H9 (cell line): ENCODE measurements around the gene FAF1. TPM values are rescaled to one million over a fixed set of nuclear protein-coding genes. Genes with fewer than 3 reads are reported as not detected.

Experiments used
- DNase-seq: peaks from one replicate; pipeline ENCODE4 v3.0.0-alpha.2; 2017
- H2AFZ ChIP-seq: one replicate; pipeline ENCODE4 v1.6.1; 2013; ENCODE audit warnings: mild to moderate bottlenecking, low read length, control low read depth, moderate library complexity
- H2AK5ac ChIP-seq: 2 replicates; pipeline ENCODE4 v1.6.1; 2013; ENCODE audit warnings: low read length, control low read depth, mixed read lengths; ENCODE audit not compliant: insufficient read length
- H2BK120ac ChIP-seq: one replicate; pipeline ENCODE4 v1.6.1; 2013; ENCODE audit warnings: low read depth, mild to moderate bottlenecking, low read length, control low read depth, inconsistent platforms; ENCODE audit not compliant: poor library complexity, severe bottlenecking
- H2BK12ac ChIP-seq: 2 replicates; pipeline ENCODE4 v1.6.1; 2013; ENCODE audit warnings: low read length, control low read depth, mixed read lengths, low read depth; ENCODE audit not compliant: insufficient read length
- H2BK15ac ChIP-seq: 2 replicates; pipeline ENCODE4 v1.6.1; 2013; ENCODE audit warnings: low read depth, low read length, control low read depth
- H2BK20ac ChIP-seq: one replicate; pipeline ENCODE4 v1.6.1; 2013; ENCODE audit warnings: low read depth, mild to moderate bottlenecking, low read length, control low read depth, inconsistent platforms; ENCODE audit not compliant: poor library complexity, severe bottlenecking
- H2BK5ac ChIP-seq: 2 replicates; pipeline ENCODE4 v1.6.1; 2013; ENCODE audit warnings: low read length, control low read depth, mixed read lengths; ENCODE audit not compliant: insufficient read length
- H3K14ac ChIP-seq: 2 replicates; pipeline ENCODE4 v1.6.1; 2013; ENCODE audit warnings: low read length, control low read depth; ENCODE audit not compliant: insufficient read depth
- H3K18ac ChIP-seq: 2 replicates; pipeline ENCODE4 v1.6.1; 2013; ENCODE audit warnings: low read depth, mild to moderate bottlenecking, mixed read lengths, low read length, control low read depth; ENCODE audit not compliant: insufficient read length
- H3K23ac ChIP-seq: 2 replicates; pipeline ENCODE4 v1.6.1; 2013; ENCODE audit warnings: low read length, control low read depth, mixed read lengths, low read depth; ENCODE audit not compliant: insufficient read length
- H3K23me2 ChIP-seq: 2 replicates; pipeline ENCODE4 v1.6.1; 2013; ENCODE audit warnings: low read depth, mild to moderate bottlenecking, mixed read lengths, low read length, control low read depth; ENCODE audit not compliant: insufficient read length, poor library complexity, severe bottlenecking
- H3K27ac ChIP-seq: 2 replicates; pipeline ENCODE4 v1.5.1; 2013; ENCODE audit warnings: low read length, control low read depth, mixed read lengths, low read depth; ENCODE audit not compliant: insufficient read length
- H3K27me3 ChIP-seq: 2 replicates; pipeline ENCODE4 v1.6.1; 2013; ENCODE audit warnings: low read length, control low read depth, inconsistent platforms; ENCODE audit not compliant: insufficient read depth
- H3K4ac ChIP-seq: 2 replicates; pipeline ENCODE4 v1.6.1; 2013; ENCODE audit warnings: low read depth, mild to moderate bottlenecking, control low read depth, inconsistent platforms, low read length, moderate library complexity
- H3K4me1 ChIP-seq: 2 replicates; pipeline ENCODE4 v1.6.1; 2013; ENCODE audit warnings: low read length, control low read depth, inconsistent platforms; ENCODE audit not compliant: insufficient read depth
- H3K4me2 ChIP-seq: 2 replicates; pipeline ENCODE4 v1.6.1; 2013; ENCODE audit warnings: low read length, control low read depth, mixed read lengths; ENCODE audit not compliant: insufficient read length, insufficient read depth
- H3K56ac ChIP-seq: 2 replicates; pipeline ENCODE4 v1.6.1; 2013; ENCODE audit warnings: low read depth, mild to moderate bottlenecking, mixed read lengths, low read length, control low read depth; ENCODE audit not compliant: insufficient read length
- H3K79me1 ChIP-seq: 2 replicates; pipeline ENCODE4 v1.6.1; 2013; ENCODE audit warnings: low read depth, mild to moderate bottlenecking, moderate library complexity, low read length, control low read depth, inconsistent platforms; ENCODE audit not compliant: insufficient read depth, poor library complexity, severe bottlenecking
- H3K79me2 ChIP-seq: 2 replicates; pipeline ENCODE4 v1.6.1; 2013; ENCODE audit warnings: low read length, control low read depth, inconsistent platforms; ENCODE audit not compliant: insufficient read depth
- H3K9ac ChIP-seq: 2 replicates; pipeline ENCODE4 v1.6.1; 2013; ENCODE audit warnings: low read length, control low read depth, mixed read lengths; ENCODE audit not compliant: insufficient read length; ENCODE audit errors: extremely low read depth
- H3K9me3 ChIP-seq: one replicate; pipeline ENCODE4 v1.6.1; 2013; ENCODE audit warnings: low read depth, low read length, inconsistent platforms; ENCODE audit not compliant: control insufficient read depth
- H3T11ph ChIP-seq: one replicate; pipeline ENCODE4 v1.6.1; 2013; ENCODE audit warnings: mild to moderate bottlenecking, low read length, control low read depth, inconsistent platforms
- H4K20me1 ChIP-seq: one replicate; pipeline ENCODE4 v1.6.1; 2013; ENCODE audit not compliant: control insufficient read depth, insufficient read length, insufficient read depth
- H4K5ac ChIP-seq: 2 replicates; pipeline ENCODE4 v1.6.1; 2013; ENCODE audit warnings: low read depth, mild to moderate bottlenecking, mixed read lengths, low read length, control low read depth; ENCODE audit not compliant: insufficient read length
- H4K8ac ChIP-seq: replicated peaks from 2 replicates; pipeline ENCODE4 v1.6.1; 2013; ENCODE audit warnings: low read length, control low read depth, mixed read lengths, low read depth; ENCODE audit not compliant: insufficient read length
- H4K91ac ChIP-seq: 2 replicates; pipeline ENCODE4 v1.6.1; 2013; ENCODE audit warnings: low read depth, mild to moderate bottlenecking, moderate library complexity, mixed read lengths, low read length, control low read depth; ENCODE audit not compliant: insufficient read length
- H3K27ac Mint-ChIP-seq, 3 experiments: 2 replicates in 2 of 3; 3 replicates in 1 of 3; pipeline ENCODE4 v1.8.0; 2020 to 2021; ENCODE audit warnings: mixed read lengths in 3 of 3, mild to moderate bottlenecking in 1 of 3, moderate library complexity in 1 of 3
- H3K27me3 Mint-ChIP-seq: 2 replicates; pipeline ENCODE4 v1.8.0; 2021; ENCODE audit warnings: low read depth, mild to moderate bottlenecking, moderate library complexity, mixed read lengths
- H3K36me3 Mint-ChIP-seq, 3 experiments: 2 replicates in 2 of 3; 3 replicates in 1 of 3; pipeline ENCODE4 v1.8.0; 2020 to 2021; ENCODE audit warnings: low read depth in 3 of 3, mixed read lengths in 3 of 3; ENCODE audit not compliant: insufficient read depth in 1 of 3
- H3K4me1 Mint-ChIP-seq, 2 experiments: 2 replicates each; pipeline ENCODE4 v1.8.0; 2020; ENCODE audit warnings: mixed read lengths in 2 of 2
- H3K4me3 Mint-ChIP-seq, 2 experiments: 2 replicates in 1 of 2; 3 replicates in 1 of 2; pipeline ENCODE4 v1.8.0; 2020 to 2021; ENCODE audit warnings: mild to moderate bottlenecking in 2 of 2, mixed read lengths in 2 of 2, moderate library complexity in 1 of 2
- H3K9me3 Mint-ChIP-seq, 2 experiments: 2 replicates in 1 of 2; 3 replicates in 1 of 2; pipeline ENCODE4 v1.8.0; 2020; ENCODE audit warnings: mild to moderate bottlenecking in 2 of 2, mixed read lengths in 2 of 2, moderate library complexity in 1 of 2
- WGBS: extraction: QIAGEN DNeasy Blood & Tissue Kit; methylation state at CpG from one replicate; pipeline ENCODE4 v1.1.7; 2013; ENCODE audit warnings: missing lambda C conversion rate, low lambda C conversion rate, mixed read lengths; ENCODE audit not compliant: insufficient read length; ENCODE audit errors: extremely low coverage; 5-methylcytosine and 5-hydroxymethylcytosine counted together
- total RNA-seq: library from RNA; stranded (reverse); gene quantifications from 2 replicates; pipeline ENCODE4 v1.2.1, GENCODE V29; 2021
- TF ChIP-seq, protein P1 (sequence below): fragments of 200-600 bp; sonication (generic); conservative IDR thresholded peaks from 3 replicates; pipeline ENCODE4 v1.8.0; 2021; ENCODE audit warnings: antibody characterized with exemption, mild to moderate bottlenecking

Gene FAF1
- total RNA-seq, 1 experiment from 2014 or later, result 60.8 TPM

DNA sequence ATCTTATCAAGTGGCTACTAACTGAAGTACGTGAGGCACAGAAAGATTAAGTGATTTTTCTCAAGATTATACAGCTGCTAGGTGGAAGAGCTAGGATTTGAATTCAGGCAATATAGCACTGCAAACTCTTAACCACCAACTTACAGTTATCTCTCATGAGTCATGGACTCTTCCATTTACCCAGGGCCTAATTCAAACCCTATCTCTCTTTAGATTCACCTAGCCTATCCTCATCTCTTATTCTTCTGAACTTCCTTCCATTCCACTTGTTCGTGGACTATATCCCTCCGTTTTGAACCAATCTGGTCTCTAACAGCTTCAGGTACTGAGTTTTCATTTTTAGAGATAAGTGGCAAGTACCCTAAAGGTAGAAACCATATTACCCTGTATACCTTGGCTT is 444.0 kb downstream of the FAF1 start:
- no peaks in the 10 kb centered on the region for H3K9me3 Mint-ChIP-seq
- no peak overlapping the region for H3K56ac ChIP-seq
- no peak overlapping the region for H4K91ac ChIP-seq
- H2BK20ac ChIP-seq, result no peak overlapping the region
- no peak overlapping the region for H2BK120ac ChIP-seq
- no peak overlapping the region for H4K8ac ChIP-seq
- H3K4me2 ChIP-seq, result no peak overlapping the region
- TF ChIP-seq, protein P1, sequence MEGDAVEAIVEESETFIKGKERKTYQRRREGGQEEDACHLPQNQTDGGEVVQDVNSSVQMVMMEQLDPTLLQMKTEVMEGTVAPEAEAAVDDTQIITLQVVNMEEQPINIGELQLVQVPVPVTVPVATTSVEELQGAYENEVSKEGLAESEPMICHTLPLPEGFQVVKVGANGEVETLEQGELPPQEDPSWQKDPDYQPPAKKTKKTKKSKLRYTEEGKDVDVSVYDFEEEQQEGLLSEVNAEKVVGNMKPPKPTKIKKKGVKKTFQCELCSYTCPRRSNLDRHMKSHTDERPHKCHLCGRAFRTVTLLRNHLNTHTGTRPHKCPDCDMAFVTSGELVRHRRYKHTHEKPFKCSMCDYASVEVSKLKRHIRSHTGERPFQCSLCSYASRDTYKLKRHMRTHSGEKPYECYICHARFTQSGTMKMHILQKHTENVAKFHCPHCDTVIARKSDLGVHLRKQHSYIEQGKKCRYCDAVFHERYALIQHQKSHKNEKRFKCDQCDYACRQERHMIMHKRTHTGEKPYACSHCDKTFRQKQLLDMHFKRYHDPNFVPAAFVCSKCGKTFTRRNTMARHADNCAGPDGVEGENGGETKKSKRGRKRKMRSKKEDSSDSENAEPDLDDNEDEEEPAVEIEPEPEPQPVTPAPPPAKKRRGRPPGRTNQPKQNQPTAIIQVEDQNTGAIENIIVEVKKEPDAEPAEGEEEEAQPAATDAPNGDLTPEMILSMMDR, result no peak
- WGBS, result no CpG with 5 or more reads among the region's 3 CpGs
- no peaks in the 10 kb centered on the region for H3K79me1 ChIP-seq
- H4K5ac ChIP-seq, result no peak overlapping the region
- H3K27me3 Mint-ChIP-seq, result no peaks in the 10 kb centered on the region; the same call in 1 of the 2 replicates
- no peak overlapping the region for H2AK5ac ChIP-seq
- no peak overlapping the region for H3K4ac ChIP-seq
- no peak overlapping the region for H3K9ac ChIP-seq
- no peak overlapping the region for H3K27ac ChIP-seq
- H3T11ph ChIP-seq, result no peak overlapping the region
- no peaks in the 10 kb centered on the region for H3K79me2 ChIP-seq
- DNase-seq, result no peak
- H3K23me2 ChIP-seq, result no peaks in the 10 kb centered on the region
- no peak overlapping the region for H2BK15ac ChIP-seq
- H3K4me1 ChIP-seq, result no peaks in the 10 kb centered on the region
- no peak overlapping the region for H3K23ac ChIP-seq
- no peak overlapping the region for H3K4me3 Mint-ChIP-seq
- H4K20me1 ChIP-seq, result no peaks in the 10 kb centered on the region
- H3K27ac Mint-ChIP-seq, result no peak overlapping the region
- H3K36me3 Mint-ChIP-seq, result peaks cover 0 to 7% (median 4%) of the 10 kb centered on the region in 3 experiments; a peak in 5 of 7 replicates
- no peak overlapping the region for H3K18ac ChIP-seq
- H2AFZ ChIP-seq, result no peak overlapping the region
- no peak overlapping the region for H2BK12ac ChIP-seq
- no peaks in the 10 kb centered on the region for H3K27me3 ChIP-seq
- no peak overlapping the region for H3K14ac ChIP-seq
- H3K9me3 ChIP-seq, result no peaks in the 10 kb centered on the region
- H3K4me1 Mint-ChIP-seq, result no peaks in the 10 kb centered on the region
- no peak overlapping the region for H2BK5ac ChIP-seq
